Measurements from ENCODE around the gene SLC25A23.

DNA sequence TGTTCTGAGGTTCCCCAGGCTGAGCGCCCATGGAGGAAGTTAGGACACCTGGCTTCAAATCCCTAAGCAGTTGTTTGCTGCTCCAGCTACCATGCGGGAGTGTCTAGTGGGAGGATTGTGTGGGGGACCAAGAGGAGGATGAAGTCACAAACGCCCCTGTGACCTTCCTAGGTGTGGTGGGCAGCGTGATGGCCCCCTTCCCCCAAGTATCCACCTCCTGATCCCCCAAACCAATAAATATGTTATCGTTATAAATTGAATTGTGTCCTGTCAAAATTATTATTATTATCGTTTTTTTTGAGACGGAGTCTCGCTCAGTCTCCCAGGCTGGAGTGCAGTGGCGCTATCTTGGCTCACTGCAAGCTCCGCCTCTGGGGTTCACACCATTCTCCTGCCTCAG lies 25.9 kb downstream of the SLC25A23 start, which contains the start of gene SLC25A41:
- no peak for TF ChIP-seq CTCF (IDR thresholded peaks at IDR 0.05)
- no peak for TF ChIP-seq EP300 (IDR thresholded peaks at IDR 0.05)
- no peak for TF ChIP-seq POLR2A (IDR thresholded peaks at IDR 0.05)
